ENCODE data around the gene NCLN.
"Not testable (repeated sequence)": the region's sequence is repeated elsewhere in the genome, so short reads cannot be mapped to it uniquely, and the experiment has no call there.

NCLN gene, protein sequence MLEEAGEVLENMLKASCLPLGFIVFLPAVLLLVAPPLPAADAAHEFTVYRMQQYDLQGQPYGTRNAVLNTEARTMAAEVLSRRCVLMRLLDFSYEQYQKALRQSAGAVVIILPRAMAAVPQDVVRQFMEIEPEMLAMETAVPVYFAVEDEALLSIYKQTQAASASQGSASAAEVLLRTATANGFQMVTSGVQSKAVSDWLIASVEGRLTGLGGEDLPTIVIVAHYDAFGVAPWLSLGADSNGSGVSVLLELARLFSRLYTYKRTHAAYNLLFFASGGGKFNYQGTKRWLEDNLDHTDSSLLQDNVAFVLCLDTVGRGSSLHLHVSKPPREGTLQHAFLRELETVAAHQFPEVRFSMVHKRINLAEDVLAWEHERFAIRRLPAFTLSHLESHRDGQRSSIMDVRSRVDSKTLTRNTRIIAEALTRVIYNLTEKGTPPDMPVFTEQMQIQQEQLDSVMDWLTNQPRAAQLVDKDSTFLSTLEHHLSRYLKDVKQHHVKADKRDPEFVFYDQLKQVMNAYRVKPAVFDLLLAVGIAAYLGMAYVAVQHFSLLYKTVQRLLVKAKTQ

DNA sequence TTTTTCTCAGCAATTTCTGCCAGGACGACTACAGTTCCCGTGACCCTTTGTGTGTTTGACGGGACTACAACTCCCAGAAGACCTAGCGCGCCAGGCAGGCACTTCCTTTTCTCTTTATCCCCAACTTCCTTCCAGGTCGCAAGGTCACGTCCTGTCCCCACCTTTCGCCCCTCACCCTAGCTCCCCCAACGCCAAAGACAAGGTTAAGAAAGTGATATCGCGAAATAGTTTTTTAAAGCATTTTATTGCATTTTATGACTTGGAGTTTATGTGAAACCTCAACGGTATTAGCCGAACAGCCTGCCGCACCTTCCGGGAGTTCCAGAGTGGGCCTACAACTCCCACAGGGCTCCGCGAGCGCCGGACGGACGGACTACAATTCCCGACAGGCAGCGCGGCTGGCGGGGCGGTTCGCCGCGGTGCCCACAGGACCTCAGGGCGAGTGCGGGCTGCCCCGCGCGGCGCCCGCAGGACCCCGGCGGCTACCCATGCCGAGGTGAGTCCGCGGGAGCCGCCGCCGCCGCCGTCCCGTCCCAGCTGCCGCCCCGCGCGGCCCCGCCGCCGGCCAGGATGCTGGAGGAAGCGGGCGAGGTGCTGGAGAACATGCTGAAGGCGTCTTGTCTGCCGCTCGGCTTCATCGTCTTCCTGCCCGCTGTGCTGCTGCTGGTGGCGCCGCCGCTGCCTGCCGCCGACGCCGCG, at the start of gene NCLN:
Gene NCLN, plus strand, starts transcription at position 470 of the 699 bp plus-strand sequence. Its CDS starts 101 bp downstream, at position 571.
- DNase-seq = peak; percentile 93

DNA sequence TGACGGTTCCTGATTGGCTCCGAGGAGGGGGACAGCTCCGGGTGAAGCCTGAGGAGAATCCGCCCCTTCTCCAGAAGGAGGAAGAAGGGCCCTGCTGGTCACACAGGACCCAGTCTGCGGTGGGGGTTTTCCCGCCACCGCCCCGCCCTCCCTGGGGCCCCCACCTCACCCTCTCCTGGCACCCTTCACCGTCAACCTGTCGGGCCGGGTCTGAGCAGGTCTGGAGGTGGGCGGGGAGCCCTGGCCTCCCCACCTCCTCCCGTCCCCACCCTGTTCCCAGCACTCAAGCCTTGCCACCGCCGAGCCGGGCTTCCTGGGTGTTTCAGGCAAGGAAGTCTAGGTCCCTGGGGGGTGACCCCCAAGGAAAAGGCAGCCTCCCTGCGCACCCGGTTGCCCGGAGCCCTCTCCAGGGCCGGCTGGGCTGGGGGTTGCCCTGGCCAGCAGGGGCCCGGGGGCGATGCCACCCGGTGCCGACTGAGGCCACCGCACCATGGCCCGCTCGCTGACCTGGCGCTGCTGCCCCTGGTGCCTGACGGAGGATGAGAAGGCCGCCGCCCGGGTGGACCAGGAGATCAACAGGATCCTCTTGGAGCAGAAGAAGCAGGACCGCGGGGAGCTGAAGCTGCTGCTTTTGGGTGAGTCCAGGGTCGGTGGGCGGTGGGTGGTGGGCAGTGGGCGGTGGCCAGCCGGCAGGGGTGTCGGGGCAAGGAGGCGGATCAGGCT, 49.6 kb upstream of the NCLN start, which contains the start of gene GNA15:
Gene GNA15, plus strand, starts transcription at position 73 of the 723 bp plus-strand sequence. Its CDS starts 418 bp downstream, at position 491.
- no peak for DNase-seq

DNA sequence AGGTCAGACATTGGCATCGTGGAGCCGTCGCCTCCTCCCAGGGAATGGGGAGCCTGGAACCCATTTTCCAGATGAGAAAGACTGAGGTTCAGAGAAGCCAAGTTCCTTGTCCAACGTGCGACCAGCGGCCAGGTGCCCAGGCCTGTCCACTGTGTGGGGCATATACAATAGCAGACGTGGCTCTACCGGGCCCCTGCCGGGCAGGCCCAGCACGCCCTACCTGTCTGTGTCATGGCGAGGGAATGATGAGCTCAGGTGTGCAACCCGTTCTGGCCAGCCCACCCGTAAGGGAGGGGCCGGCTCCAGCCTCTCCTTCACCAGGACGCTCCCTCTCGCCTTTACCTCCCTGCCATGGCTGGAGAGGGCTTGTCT, 49.1 kb upstream of the NCLN start:
- DNase-seq = no peak

DNA sequence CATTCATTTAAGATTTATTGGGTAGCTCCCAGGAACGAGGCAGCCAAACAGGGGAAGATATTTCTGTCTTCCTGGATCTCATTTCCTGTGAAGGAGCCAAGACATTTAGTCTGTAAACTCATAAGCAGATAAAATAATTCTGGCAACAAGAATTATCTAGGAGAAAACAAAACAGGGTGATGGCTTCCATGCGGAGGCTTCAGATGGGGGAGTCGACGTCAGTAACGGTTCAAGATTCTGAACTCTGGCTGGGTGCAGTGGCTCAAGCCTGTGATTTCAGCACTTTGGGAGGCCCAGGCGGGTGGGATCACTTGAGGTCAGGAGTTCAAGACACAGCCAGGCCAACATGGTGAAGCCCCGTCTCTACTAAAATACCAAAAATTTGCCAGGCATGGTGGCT, 48.6 kb upstream of the NCLN start:
- no peak for DNase-seq

DNA sequence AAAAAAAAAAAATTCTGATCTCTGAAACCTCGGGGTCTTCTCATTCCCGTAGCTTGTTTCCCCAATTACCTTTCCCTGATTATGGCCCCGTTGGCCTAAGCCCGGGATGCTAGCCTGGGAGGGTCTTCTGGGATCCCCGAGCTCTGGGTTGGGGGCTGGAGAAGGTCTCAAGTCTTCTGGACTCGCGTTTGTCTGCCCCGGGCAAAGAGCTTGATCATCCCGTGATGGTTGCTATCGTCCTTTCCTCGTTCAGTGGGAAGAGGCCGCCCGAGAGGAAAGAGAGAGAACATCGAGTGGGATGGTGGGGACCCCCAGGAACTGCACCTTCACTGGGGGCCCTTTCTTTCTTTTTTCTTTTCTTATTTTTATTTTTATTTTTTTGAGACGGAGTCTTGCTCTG, 47.5 kb upstream of the NCLN start:
- no peak for DNase-seq

DNA sequence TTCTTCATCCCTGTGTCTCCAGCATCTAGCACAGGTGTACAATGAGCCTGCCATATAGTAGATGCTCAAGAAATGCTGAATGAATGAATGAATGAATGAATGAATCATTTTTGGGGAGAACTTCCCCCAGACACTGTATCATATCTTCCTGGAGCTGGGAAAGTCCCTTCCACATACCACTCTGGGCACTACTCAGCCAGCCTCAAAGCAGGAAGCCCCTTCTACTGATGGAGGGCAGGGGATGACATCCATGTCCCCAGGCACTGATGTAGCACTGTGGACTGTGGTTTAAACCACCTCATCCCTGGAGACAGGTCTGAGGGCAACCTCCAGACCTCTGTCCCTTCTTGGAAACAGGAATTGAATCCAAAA, 45.1 kb upstream of the NCLN start:
- no peak for DNase-seq

DNA sequence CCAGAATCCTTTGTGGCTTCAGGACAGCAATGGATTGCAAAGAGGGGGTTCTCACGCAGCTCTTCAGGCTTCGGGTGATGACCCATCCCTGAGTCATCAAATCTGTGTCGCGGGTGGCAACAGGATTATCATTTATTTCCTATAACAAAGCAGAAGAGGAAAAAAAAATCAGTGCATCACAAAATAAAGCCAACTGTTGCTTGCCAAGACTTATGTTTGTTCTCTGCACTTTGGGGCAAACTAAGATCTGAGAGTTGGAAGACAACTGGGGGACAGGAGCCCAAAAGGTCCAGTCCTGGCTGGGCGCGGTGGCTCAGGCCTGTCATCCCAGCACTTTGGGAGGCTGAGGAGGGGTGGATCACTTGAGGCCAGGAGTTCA, 43.4 kb upstream of the NCLN start:
- DNase-seq = peak; percentile 95

DNA sequence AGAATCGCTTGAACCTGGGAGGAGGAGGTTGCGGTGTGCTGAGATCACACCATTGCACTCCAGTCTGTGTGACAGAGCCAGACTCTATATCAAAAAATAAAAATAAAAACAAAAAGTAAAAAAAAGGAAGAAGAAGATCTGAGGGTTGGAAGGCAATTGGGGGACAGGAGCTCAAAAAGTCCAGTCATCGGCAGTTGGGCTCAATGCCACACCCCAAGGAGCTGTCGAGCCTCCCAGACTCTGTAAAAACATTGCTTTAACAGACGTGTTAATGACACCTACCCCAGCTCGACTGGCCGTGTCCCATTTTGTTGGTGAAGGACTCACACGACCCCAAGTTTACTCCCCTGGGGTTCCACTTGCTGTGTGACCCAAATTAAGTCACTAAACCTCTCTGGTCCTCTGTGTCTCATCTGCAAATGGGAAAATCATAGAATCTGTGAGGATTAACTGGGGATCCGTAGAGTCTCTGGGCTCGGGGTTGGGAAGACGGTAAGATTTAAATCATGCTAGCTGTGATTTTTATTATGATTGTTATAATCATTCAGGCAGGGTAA, 42.9 kb upstream of the NCLN start:
- no peak for DNase-seq

DNA sequence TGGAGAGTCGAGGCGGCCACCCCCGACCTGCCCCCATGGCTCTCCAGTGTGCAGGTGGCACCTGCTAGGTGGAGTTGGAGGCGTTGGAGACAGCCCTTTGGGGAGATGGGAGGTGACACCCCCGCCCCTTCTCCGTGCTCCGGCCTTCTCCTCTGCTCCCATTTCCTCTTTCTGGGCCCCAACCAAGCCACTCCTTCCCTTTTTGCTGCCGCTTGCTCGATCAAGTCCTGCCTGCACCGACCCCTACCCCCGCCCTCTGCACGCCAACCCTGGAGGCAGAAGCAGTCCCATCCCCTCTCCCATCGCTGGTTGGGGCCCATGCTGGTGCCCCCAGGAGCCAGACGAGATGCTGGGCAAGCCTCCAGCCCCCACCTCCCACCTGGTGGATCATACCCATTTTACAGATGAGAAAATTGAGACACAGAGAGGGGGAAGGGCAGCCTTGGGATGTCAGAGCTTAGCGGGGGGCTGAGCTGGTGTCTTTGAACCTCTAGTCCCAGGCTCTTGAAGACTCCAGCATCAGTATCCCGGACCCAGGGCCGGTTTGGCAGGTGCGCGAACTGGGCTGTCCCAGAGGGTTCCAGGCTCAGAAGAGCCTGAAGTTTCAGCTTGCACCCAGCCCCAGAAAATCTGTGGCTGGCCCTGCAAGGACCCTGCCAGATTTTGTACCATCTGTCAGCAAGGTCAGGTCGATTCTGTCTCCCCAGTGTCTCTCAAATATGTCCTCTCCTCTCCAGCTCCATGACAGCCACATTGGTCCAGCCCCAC, 39.6 kb upstream of the NCLN start:
- DNase-seq = no peak

DNA sequence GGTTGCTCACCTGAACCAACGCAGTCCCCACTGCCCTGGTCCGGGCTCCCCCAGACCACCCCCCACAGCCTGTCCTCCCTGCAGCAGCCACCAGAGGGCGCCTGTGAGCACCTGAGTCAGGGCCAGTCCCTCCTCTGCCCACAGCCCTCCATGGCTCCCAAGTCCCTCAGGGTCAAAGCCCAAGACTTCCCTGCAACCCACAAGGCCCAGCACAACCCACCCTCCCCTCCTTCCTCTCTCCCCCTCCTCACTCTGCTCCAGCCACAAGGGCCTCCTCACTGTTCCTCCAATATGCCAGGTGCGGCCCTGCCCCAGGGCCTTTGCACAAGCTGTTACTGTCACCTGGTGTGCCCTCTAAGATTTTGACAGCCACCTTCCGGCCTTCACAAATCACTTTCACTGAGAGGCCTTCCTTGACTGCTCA, 39.0 kb upstream of the NCLN start:
- DNase-seq = no peak

DNA sequence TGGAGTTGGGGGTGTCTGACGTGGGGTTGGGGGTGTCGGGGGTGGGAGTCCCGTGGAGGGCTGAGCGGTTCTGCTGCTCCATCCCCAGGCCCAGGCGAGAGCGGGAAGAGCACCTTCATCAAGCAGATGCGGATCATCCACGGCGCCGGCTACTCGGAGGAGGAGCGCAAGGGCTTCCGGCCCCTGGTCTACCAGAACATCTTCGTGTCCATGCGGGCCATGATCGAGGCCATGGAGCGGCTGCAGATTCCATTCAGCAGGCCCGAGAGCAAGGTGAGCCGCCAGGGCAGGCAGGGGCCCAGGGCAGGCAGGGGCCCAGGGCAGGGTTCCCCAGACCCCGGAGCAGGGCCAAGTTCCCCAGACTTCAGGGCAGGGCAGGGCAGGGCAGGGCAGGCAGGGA, 37.2 kb upstream of the NCLN start:
- DNase-seq = no peak

DNA sequence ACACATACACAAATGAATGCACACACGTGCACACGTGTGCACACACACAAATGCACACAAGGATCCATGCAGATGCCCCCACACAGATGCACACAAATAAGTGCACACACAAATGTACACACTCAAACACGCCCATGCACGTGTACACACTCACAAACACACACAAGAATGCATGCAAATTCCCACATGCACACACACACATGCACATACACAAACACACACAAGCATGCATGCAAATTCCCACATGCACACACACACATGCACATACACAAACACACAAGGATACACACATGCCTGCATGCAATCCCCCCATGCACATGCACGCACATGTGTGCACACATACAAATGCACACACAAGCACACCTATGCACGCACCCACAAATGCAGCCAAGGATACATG, 36.6 kb upstream of the NCLN start:
- no peak for DNase-seq

DNA sequence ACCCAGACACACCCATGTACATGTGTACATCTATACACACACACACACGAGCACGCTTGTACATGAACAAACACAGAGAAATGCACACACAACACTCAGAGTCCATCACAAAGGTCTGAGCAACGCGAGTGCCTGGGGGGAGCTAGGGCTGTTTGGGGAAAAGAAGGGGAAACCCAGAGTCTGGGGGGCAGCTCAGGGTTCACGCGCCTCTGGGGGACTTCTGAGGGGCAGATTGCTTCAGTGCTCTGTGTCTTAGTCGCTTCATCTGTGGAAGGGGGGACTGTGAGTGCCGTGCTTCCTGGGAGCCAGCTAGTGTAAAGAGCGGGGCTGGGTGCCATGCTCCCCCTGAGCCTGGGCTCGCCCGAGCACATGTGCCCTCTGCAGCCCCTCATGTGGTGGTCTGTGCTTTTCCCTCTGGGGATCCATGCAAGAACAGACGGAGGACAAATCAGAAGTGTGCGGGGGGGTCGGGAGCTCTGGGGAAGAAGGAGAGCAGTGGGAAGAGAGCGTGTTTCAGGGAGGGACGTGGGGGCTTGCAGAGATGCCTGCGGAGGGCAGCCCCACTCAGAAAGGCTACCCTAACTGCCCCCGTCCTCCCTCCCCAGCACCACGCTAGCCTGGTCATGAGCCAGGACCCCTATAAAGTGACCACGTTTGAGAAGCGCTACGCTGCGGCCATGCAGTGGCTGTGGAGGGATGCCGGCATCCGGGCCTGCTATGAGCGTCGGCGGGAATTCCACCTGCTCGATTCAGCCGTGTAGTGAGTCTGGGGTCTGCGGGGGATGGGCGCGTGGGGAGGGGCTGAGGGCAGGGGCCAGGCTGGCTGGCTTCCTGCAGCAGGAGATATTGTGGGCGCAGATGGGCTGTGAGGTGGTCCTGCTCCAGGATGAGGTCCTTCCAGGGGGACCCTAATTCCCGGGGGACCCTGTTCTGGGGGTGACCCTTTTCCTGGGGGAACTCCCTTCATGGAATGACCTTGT, 35.9 kb upstream of the NCLN start:
- DNase-seq = no peak

DNA sequence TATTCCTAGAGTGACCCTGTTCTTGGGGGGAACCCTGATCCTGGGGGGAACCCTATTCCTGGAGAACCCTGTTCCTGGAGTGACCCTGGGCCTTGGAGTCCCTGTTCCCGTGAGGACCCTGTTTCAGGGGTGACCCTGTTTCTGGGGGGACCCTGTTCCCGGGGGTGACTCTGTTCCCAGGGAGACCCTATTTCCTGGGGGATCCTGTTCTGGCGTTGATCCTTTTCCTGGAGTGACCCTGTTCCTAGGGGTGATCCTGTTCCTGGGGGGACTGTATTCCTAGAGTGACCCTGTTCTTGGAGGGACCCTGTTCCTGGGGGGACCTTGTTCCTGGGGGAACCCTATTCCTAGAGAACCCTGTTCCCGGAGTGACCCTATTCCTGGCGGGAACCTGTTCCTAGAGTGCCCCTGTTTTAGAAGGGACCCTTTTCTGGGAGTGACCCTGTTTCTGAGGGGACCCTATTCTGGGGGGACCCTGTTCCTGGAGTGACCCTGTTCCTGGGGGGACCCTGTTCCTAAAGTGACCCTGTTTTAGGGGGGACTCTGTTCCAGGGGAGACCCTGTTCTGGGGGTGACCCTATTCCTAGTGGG, 34.9 kb upstream of the NCLN start:
- no peak for DNase-seq

DNA sequence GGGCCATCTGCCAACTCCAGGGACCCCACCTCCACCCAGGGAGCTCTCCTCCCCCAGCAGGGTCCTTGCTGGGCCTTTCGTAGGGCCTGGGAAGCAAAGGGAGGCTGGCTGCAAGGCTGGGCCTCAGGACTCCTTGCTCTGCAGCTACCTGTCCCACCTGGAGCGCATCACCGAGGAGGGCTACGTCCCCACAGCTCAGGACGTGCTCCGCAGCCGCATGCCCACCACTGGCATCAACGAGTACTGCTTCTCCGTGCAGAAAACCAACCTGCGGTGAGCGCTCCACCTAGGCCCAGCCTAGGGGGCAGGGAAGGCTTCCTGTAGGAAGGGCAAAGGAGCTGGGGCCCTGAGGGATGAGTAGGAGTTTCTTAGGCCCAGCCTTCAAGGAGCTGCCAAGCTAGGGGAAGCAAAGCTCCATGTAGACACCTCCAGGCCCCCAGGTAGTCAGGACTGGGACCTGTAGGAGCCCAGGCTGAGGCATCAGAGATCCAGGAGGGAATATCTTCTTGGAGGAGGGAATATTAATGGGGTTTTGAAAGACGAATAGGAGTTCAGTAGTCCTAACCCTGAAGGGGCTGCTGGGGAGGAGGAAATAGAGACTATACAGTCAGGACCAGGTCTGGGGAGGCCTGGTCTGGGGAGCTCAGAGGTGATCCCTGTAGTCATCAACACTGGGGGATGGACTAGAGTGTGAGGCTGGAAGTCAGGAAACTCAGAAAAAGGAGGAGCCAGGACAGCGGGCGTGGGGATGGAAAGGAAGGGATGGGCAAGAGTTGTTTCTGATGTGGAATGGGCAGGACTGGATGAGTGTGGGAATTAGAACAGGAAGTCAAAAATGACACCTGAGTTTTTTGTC, 33.9 kb upstream of the NCLN start:
- DNase-seq = peak; percentile 20

DNA sequence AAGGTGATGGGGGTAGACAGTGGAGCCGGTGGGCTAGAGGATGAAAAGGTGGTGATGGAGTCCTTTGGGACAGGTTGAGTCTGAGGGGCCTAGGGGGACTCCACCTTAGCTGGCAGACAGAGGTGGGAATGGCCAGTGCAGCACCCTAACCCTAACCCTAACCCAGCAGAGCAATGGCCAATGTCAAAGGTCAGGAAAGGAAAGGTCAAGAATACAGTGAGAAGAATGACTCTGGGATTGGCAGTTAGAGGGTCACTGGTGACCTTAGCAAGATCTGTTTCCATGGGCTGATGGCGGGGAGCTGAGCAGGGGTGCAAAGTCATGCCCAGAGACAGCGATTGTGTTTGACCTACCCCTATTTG, 33.3 kb upstream of the NCLN start:
- DNase-seq = no peak

DNA sequence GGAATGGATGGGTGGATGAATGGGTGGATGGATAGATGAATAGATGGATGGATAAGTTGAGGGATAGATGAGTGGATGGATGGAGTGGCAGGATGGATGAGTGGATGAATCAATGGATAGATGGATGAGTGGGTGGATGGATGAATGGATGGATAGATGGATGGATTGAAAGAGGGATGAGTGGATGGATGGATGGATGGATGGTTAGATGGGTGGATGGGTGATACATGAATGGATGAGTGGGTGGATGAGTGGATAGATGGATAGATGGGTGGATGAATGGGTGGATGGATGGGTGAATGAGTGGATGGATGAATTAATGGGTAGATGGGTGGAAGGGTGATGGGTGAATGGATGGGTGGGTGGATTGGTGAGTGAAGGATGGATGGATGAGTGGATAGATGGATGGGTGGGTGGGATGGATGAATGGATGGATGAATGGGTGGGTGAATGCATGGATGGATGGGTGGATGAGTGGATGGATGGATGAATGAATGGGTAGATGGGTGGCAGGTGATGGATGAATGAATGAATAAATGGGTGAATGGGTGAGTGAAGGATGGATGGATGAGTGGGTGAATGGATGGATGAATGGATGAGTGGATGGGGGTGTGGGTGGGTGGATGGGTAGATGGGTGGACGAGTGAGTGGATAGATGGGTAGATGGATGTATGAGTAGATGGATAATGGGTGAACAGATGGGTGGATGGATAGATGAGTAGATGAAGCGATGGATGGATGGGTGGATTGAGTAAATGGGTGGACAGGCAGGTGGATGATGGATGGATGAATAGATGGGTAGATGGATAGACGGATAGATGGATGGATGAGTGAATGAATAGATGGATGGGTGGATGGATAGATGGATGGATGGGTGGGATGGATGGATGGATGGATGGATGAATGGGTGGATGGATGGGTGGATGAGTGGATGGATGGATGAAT, 32.2 kb upstream of the NCLN start:
- no peak for DNase-seq

DNA sequence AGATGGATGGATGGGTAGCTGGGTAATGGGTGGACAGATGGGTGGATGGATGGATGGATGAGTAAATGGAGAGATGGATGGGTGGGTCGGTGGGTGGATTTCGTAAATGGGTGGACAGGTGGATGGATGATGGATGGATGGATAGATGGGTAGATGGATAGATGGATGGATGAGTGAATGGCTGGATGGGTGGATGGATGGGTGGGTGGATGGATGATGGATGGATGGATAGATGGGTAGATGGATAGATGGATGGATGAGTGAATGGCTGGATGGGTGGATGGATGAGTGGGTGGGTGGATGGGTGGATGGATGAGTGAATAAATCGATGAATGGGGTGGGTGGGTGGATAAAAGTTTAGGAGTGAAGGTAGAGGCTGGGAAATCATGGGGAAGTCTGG, 31.3 kb upstream of the NCLN start:
- not testable (repeated sequence) for DNase-seq
